HepG2 (cell line): ENCODE results near the gene C1QTNF5. TPM values are rescaled to one million over a fixed set of nuclear protein-coding genes. Genes with fewer than 3 reads are reported as not detected.

Source experiments
- ATAC-seq: fragments of 200-7000 bp; cut with Tn5 transposase; 3 replicates; pipeline ENCODE4 v1.9.1; 2020; ENCODE audit warnings: mild to moderate bottlenecking, moderate library complexity
- BruUV-seq: library from RNA; stranded (reverse); fragments of 400-500 nt; replicated peaks from 2 replicates; lab custom pipeline; 2021; lab: Mats Ljungman, UMichigan
- CTCF ChIA-PET: fragments of 300-600 bp; formaldehyde crosslinking; extraction: SDS; loops from one replicate; lab custom pipeline; 2021; ENCODE audit warnings: low total read pairs, inconsistent platforms, low intra/inter-chr PET ratio; lab: Yijun Ruan, JAX
- POLR2A ChIA-PET: fragments of 350-600 bp; sonication (Branson Sonifier 250); formaldehyde crosslinking; loops from one replicate; lab custom pipeline; 2020; ENCODE audit warnings: antibody characterized with exemption, inconsistent platforms; lab: Yijun Ruan, JAX
- DNase-seq: peaks from one replicate; pipeline ENCODE4 v3.0.0-alpha.2; 2015; ENCODE audit warnings: low spot score
- FAIRE-seq: peaks from 3 replicates; lab custom pipeline; 2011; peaks lifted over from hg19 to GRCh38; lab: Jason Lieb, UNC
- H2AFZ ChIP-seq: one replicate; pipeline ENCODE4 v1.6.1; 2011; ENCODE audit warnings: low read length, inconsistent platforms
- H3K27ac ChIP-seq: fragments of 300-600 bp; 3 replicates; pipeline ENCODE4 v1.8.0; 2011; ENCODE audit warnings: mixed run types, mild to moderate bottlenecking, mixed read lengths, low read length, inconsistent platforms; ENCODE audit not compliant: insufficient read depth; ENCODE audit errors: extremely low read length
- H3K27me3 ChIP-seq, 2 experiments: fragments of 200-600 bp in 1 of 2; 2 replicates in 1 of 2; 3 replicates in 1 of 2; pipeline versions ENCODE4 v1.6.0 to v1.8.0; 2011; ENCODE audit warnings: low read length in 2 of 2, mild to moderate bottlenecking in 2 of 2, moderate library complexity in 2 of 2, inconsistent platforms in 1 of 2; ENCODE audit not compliant: insufficient read depth in 2 of 2, control insufficient read depth in 1 of 2
- H3K36me3 ChIP-seq, 2 experiments: fragments of 200-600 bp in 1 of 2; replicated peaks in 1 of 2; 2 replicates in 1 of 2; 3 replicates in 1 of 2; pipeline versions ENCODE4 v1.5.1 to v1.8.0; 2011; ENCODE audit warnings: low read length in 2 of 2, inconsistent platforms in 1 of 2; ENCODE audit not compliant: insufficient read depth in 2 of 2, control insufficient read depth in 1 of 2
- H3K4me1 ChIP-seq: 2 replicates; pipeline ENCODE4 v1.5.1; 2012; ENCODE audit warnings: low read length, inconsistent platforms; ENCODE audit not compliant: insufficient read depth
- H3K4me2 ChIP-seq: 2 replicates; pipeline ENCODE4 v1.6.0; 2011; ENCODE audit warnings: low read depth, low read length, inconsistent platforms
- H3K4me3 ChIP-seq, 3 experiments: fragments of 200-600 bp in 1 of 3; sonication (generic), shearing (Covaris generic) in 1 of 3; replicated peaks in 1 of 3; 2 replicates each; pipeline ENCODE4 v1.5.1; 2011 to 2016; ENCODE audit warnings: low read length in 3 of 3, inconsistent platforms in 2 of 3, low read depth in 2 of 3, mild to moderate bottlenecking in 2 of 3, control low read depth in 1 of 3, mixed read lengths in 1 of 3; ENCODE audit not compliant: insufficient read depth in 1 of 3
- H3K79me2 ChIP-seq: one replicate; pipeline ENCODE4 v1.6.1; 2011; ENCODE audit warnings: low read length, inconsistent platforms; ENCODE audit not compliant: insufficient read depth
- H3K9ac ChIP-seq: 2 replicates; pipeline ENCODE4 v1.6.0; 2011; ENCODE audit warnings: mild to moderate bottlenecking, low read depth, low read length, inconsistent platforms; ENCODE audit not compliant: insufficient read depth
- H3K9me3 ChIP-seq: 2 replicates; pipeline ENCODE4 v1.5.1; 2012; ENCODE audit warnings: mild to moderate bottlenecking, low read length
- H4K20me1 ChIP-seq: 2 replicates; pipeline ENCODE4 v1.6.0; 2011; ENCODE audit warnings: inconsistent platforms, mild to moderate bottlenecking, low read length, moderate library complexity; ENCODE audit not compliant: insufficient read depth
- ARNT ChIP-seq: fragments of 450-650 bp; IDR thresholded peaks from 2 replicates; pipeline ENCODE4 v1.6.1; 2017
- CCAR2 ChIP-seq: fragments of 200-400 bp; formaldehyde crosslinking; optimal IDR thresholded peaks from 2 replicates; pipeline ENCODE3; 2018; ENCODE audit warnings: low read depth, mild to moderate bottlenecking, low read length, moderate library complexity
- CREB1 ChIP-seq, 2 experiments: fragments of 450-650 bp in 1 of 2; IDR thresholded peaks; 2 replicates each; pipeline ENCODE4 v1.6.1; 2016 to 2017; ENCODE audit warnings: control low read depth in 1 of 2, mild to moderate bottlenecking in 1 of 2, missing compliant biosample characterization in 1 of 2, missing genetic modification characterization in 1 of 2
- HIC2 ChIP-seq: sonication (generic); formaldehyde crosslinking; IDR thresholded peaks from 2 replicates; pipeline ENCODE4 v1.9.0; 2022; ENCODE audit warnings: low read depth, missing genetic modification reagents
- HNRNPL ChIP-seq: fragments of 200-400 bp; formaldehyde crosslinking; IDR thresholded peaks from 2 replicates; pipeline ENCODE4 v1.6.1; 2017; ENCODE audit warnings: mild to moderate bottlenecking, low read depth, low read length
- JUND ChIP-seq: sonication (generic); formaldehyde crosslinking; IDR thresholded peaks from 2 replicates; pipeline ENCODE4 v1.8.0; 2022; ENCODE audit warnings: mild to moderate bottlenecking, missing genetic modification reagents
- MTA3 ChIP-seq: sonication (generic); formaldehyde crosslinking; IDR thresholded peaks from 2 replicates; pipeline ENCODE4 v1.4.0; 2020; ENCODE audit warnings: missing genetic modification reagents
- MYPOP ChIP-seq: sonication (generic); formaldehyde crosslinking; IDR thresholded peaks from 2 replicates; pipeline ENCODE4 v1.8.1; 2023; ENCODE audit warnings: mild to moderate bottlenecking, moderate library complexity, missing genetic modification reagents
- NRL ChIP-seq: sonication (generic); formaldehyde crosslinking; IDR thresholded peaks from 2 replicates; pipeline ENCODE4 v1.5.0; 2020; ENCODE audit warnings: missing genetic modification reagents, mild to moderate bottlenecking, moderate library complexity, borderline replicate concordance
- PBX2 ChIP-seq: IDR thresholded peaks from 2 replicates; pipeline ENCODE4 v1.6.1; 2016; ENCODE audit warnings: control low read depth
- SIN3B ChIP-seq: fragments of 150-350 bp; IDR thresholded peaks from 2 replicates; pipeline ENCODE4 v1.6.1; 2014; ENCODE audit warnings: low read length
- SRF ChIP-seq: IDR thresholded peaks from 2 replicates; pipeline ENCODE4 v1.6.1; 2011; ENCODE audit warnings: mild to moderate bottlenecking, low read depth, low read length, moderate library complexity
- ZKSCAN1 ChIP-seq: fragments of 150-350 bp; IDR thresholded peaks from 2 replicates; pipeline ENCODE4 v1.6.1; 2014; ENCODE audit warnings: low read length
- ZNF207 ChIP-seq: fragments of 450-650 bp; IDR thresholded peaks from 2 replicates; pipeline ENCODE4 v1.6.1; 2016; ENCODE audit warnings: antibody characterized with exemption, borderline replicate concordance
- ZNF577 ChIP-seq: sonication (generic); formaldehyde crosslinking; IDR thresholded peaks from 2 replicates; pipeline ENCODE4 v1.4.0; 2020; ENCODE audit warnings: mild to moderate bottlenecking, low read depth, missing genetic modification reagents, borderline replicate concordance
- ZNF710 ChIP-seq: sonication (generic); formaldehyde crosslinking; IDR thresholded peaks from 2 replicates; pipeline ENCODE4 v1.5.0; 2020; ENCODE audit warnings: mild to moderate bottlenecking, missing genetic modification reagents, borderline replicate concordance
- ZNF841 ChIP-seq: sonication (generic); formaldehyde crosslinking; IDR thresholded peaks from 2 replicates; pipeline ENCODE4 v1.8.1; 2023; ENCODE audit warnings: missing genetic modification reagents, borderline replicate concordance
- WGBS: methylation state at CpG from one replicate; pipeline ENCODE4 v1.1.6; 2017; ENCODE audit warnings: low lambda C conversion rate; 5-methylcytosine and 5-hydroxymethylcytosine counted together
- in situ Hi-C: cut with HindIII; loops from 2 replicates; pipeline ENCODE4 v1.10.0; 2017; ENCODE audit warnings: low pct_unique_long_range_greater_than_20kb; ENCODE audit not compliant: extremely low pct_ligation_motif_present
- intact Hi-C: fragments of 100-400 bp; cut with micrococcal nuclease; formaldehyde crosslinking; loops from one replicate; pipeline ENCODE4 v1.10.0; 2022; ENCODE audit not compliant: unreplicated experiment
- polyA plus RNA-seq, 8 experiments: library from polyadenylated mRNA; depleted of rRNA in 3 of 8; stranded (reverse) in 7 of 8; unstranded in 1 of 8; fragments of >200 nt; fragmentation: Illumina TruSeq in 4 of 8; extraction: Trizol in 4 of 8; gene quantifications; 2 replicates each; pipeline versions ENCODE4 v1.2.1 to v1.2.3, GENCODE V29; 2011 to 2016; ENCODE audit warnings: low read depth in 4 of 8, missing spikeins in 1 of 8, mixed read lengths in 1 of 8; ENCODE audit not compliant: insufficient read depth in 1 of 8
- total RNA-seq, 5 experiments: library from RNA; depleted of rRNA; stranded (reverse); fragments of >200 nt; fragmentation: Illumina TruSeq; extraction: Trizol; gene quantifications; 2 replicates each; pipeline ENCODE4 v1.2.3, GENCODE V29; 2016; ENCODE audit warnings: low read depth in 1 of 5

C1QTNF5 gene
- total and polyA plus RNA-seq, 2 of the 13 experiments (the other 11 are each of a cell fraction or from before 2014, with no cell fraction given), result 0.86 to 1.2 TPM

GRCh38 chr11:119315131-119316015 lies 25.3 kb downstream of the C1QTNF5 start:
- Histone ChIP-seq H3K27ac (no peak overlapping the region), H3K4me1 (peaks cover 42% of the 10 kb centered on the region), H3K9me3 (no peaks in the 10 kb centered on the region), H3K36me3 (no peaks in the 10 kb centered on the region), H3K27me3 (peaks cover 0 to 9% of the 10 kb centered on the region in 2 experiments; a peak in 1 of 5 replicates), H3K4me2 (peak overlapping the region; percentile 88), H3K9ac (no peak overlapping the region), H3K4me3 (peak overlapping the region in 1 of 3 experiments; percentile 76; a peak in 1 of 6 replicates), H3K79me2 (no peaks in the 10 kb centered on the region), H4K20me1 (no peaks in the 10 kb centered on the region), H2AFZ (no peak overlapping the region)
- in situ Hi-C loops, result no loop called here
- intact Hi-C loops, result no loop called here
- 96% methylated on average over 13 of the region's 29 CpGs for WGBS
- no TSS peak for BruUV-seq
- ATAC-seq (no peak), DNase-seq (no peak), FAIRE-seq (no peak)
- ChIA-PET POLR2A (interaction anchor here (0.8 kb wide), 1 partner anchor 23 kb away, joined by 4 read pairs; no protein-coding TSS in a partner anchor), CTCF (no interaction called here)
- TF ChIP-seq ZKSCAN1, result no peak
- TF ChIP-seq ARNT, result no peak
- no peak for TF ChIP-seq JUND (CRISPR knock-in tag)
- TF ChIP-seq SIN3B, result no peak
- no peak for TF ChIP-seq ZNF207
- no peak for TF ChIP-seq CCAR2
- TF ChIP-seq SRF, result no peak
- peak; percentile 48; the same call in 1 of the 2 replicates for TF ChIP-seq HIC2 (CRISPR knock-in tag)
- no peak for TF ChIP-seq MYPOP
- TF ChIP-seq MTA3 (CRISPR knock-in tag), result no peak
- TF ChIP-seq NRL (CRISPR knock-in tag), result no peak
- TF ChIP-seq ZNF710 (CRISPR knock-in tag), result no peak
- TF ChIP-seq ZNF841 (CRISPR knock-in tag), result no peak
- no peak for TF ChIP-seq ZNF577 (CRISPR knock-in tag)
- no peak for TF ChIP-seq PBX2 (CRISPR knock-in tag)
- TF ChIP-seq CREB1 (IDR thresholded peaks at IDR 0.05), result peak; percentile 75
- TF ChIP-seq CREB1 (CRISPR knock-in tag; IDR thresholded peaks at IDR 0.05), result no peak
- peak; percentile 90 for TF ChIP-seq HNRNPL
